HCT116 (cell line): ENCODE results near the gene DCAF4. TPM values are rescaled to one million over a fixed set of nuclear protein-coding genes. Genes with fewer than 3 reads are reported as not detected.

Experiments used
- ATAC-seq: fragments of 200-7000 bp; cut with Tn5 transposase; 2 replicates; pipeline ENCODE4 v1.9.1; 2020; ENCODE audit warnings: mild to moderate bottlenecking, moderate library complexity
- BruUV-seq: library from RNA; stranded (reverse); fragments of 400-500 nt; replicated peaks from 2 replicates; lab custom pipeline; 2021; lab: Mats Ljungman, UMichigan
- CTCF ChIA-PET: fragments of 300-600 bp; sonication (Branson Sonifier 250); formaldehyde crosslinking; loops from one replicate; lab custom pipeline; 2021; ENCODE audit warnings: antibody characterized with exemption; lab: Charles Lee
- POLR2A ChIA-PET: fragments of 300-600, 350-600 bp; sonication (Branson Sonifier 250); formaldehyde crosslinking; loops from one replicate; lab custom pipeline; 2021; ENCODE audit warnings: antibody characterized with exemption; lab: Charles Lee
- RAD21 ChIA-PET, 2 experiments: fragments of 300-600 bp; sonication (Branson Sonifier 250); formaldehyde crosslinking; loops; one replicate each; lab custom pipeline; 2023; ENCODE audit warnings: low total read pairs in 2 of 2; ENCODE audit not compliant: uncharacterized antibody in 2 of 2, unreplicated experiment in 2 of 2, low non-redundant PET in 1 of 2; lab: Charles Lee
- DNase-seq: peaks from one replicate; pipeline ENCODE4 v3.0.0-alpha.2; 2010; ENCODE audit warnings: low read depth, low spot score
- H2AFZ ChIP-seq: fragments of 200-600 bp; shearing (Covaris generic), sonication (generic); 2 replicates; pipeline ENCODE4 v1.6.1; 2017; ENCODE audit warnings: low read depth, mixed run types, mixed read lengths, antibody characterized with exemption, low read length; ENCODE audit not compliant: poor library complexity, severe bottlenecking
- H3K27ac ChIP-seq: 2 replicates; pipeline ENCODE4 v1.5.1; 2012; ENCODE audit warnings: low read depth, low read length
- H3K27me3 ChIP-seq: fragments of 200-600 bp; sonication (generic); 2 replicates; pipeline ENCODE4 v1.6.1; 2016; ENCODE audit warnings: mixed run types, low read length, mixed read lengths; ENCODE audit not compliant: insufficient read depth
- H3K36me3 ChIP-seq, 2 experiments: fragments of 200-500 bp in 1 of 2; fragments of 200-600 bp in 1 of 2; sonication (Bioruptor generic) in 1 of 2; sonication (generic) in 1 of 2; 2 replicates each; pipeline versions ENCODE4 v1.5.1 to v1.6.1; 2014 to 2016; ENCODE audit warnings: low read length in 2 of 2, inconsistent platforms in 1 of 2, mixed read lengths in 1 of 2, mixed run types in 1 of 2; ENCODE audit not compliant: insufficient read depth in 2 of 2, control insufficient read depth in 1 of 2
- H3K4me1 ChIP-seq, 2 experiments: fragments of 200-600 bp in 1 of 2; sonication (generic) in 1 of 2; 2 replicates each; pipeline versions ENCODE4 v1.5.1 to v1.6.1; 2012 to 2017; ENCODE audit warnings: low read length in 2 of 2, inconsistent platforms in 1 of 2, mild to moderate bottlenecking in 1 of 2, mixed read lengths in 1 of 2, mixed run types in 1 of 2, moderate library complexity in 1 of 2; ENCODE audit not compliant: insufficient read depth in 2 of 2, control insufficient read depth in 1 of 2
- H3K4me2 ChIP-seq: fragments of 200-600 bp; sonication (generic); 2 replicates; pipeline ENCODE4 v1.6.1; 2017; ENCODE audit warnings: mixed run types, low read length, mixed read lengths
- H3K4me3 ChIP-seq, 2 experiments: fragments of 200-600 bp in 1 of 2; sonication (generic) in 1 of 2; replicated peaks in 1 of 2; 2 replicates each; pipeline ENCODE4 v1.5.1; 2011 to 2016; ENCODE audit warnings: low read length in 2 of 2, control low read depth in 1 of 2, low read depth in 1 of 2, mild to moderate bottlenecking in 1 of 2, mixed read lengths in 1 of 2, mixed run types in 1 of 2
- H3K79me2 ChIP-seq: fragments of 200-600 bp; sonication (generic); 2 replicates; pipeline ENCODE4 v1.6.1; 2017; ENCODE audit warnings: mild to moderate bottlenecking, mixed run types, low read length, moderate library complexity, mixed read lengths; ENCODE audit not compliant: insufficient read depth
- H3K9ac ChIP-seq: fragments of 200-600 bp; sonication (generic); 2 replicates; pipeline ENCODE4 v1.6.1; 2016; ENCODE audit warnings: low read length, mixed read lengths
- H3K9me2 ChIP-seq: fragments of 200-600 bp; sonication (generic), shearing (Covaris generic); 2 replicates; pipeline ENCODE4 v1.6.1; 2017; ENCODE audit warnings: mixed run types, mild to moderate bottlenecking, moderate library complexity; ENCODE audit not compliant: insufficient read depth
- H3K9me3 ChIP-seq, 2 experiments: fragments of 200-500 bp in 1 of 2; fragments of 200-600 bp in 1 of 2; sonication (Bioruptor generic) in 1 of 2; sonication (generic) in 1 of 2; 2 replicates each; pipeline ENCODE4 v1.6.1; 2014 to 2017; ENCODE audit warnings: low read length in 2 of 2, mixed read lengths in 2 of 2, inconsistent platforms in 1 of 2, low read depth in 1 of 2, mild to moderate bottlenecking in 1 of 2, mixed run types in 1 of 2, moderate library complexity in 1 of 2; ENCODE audit not compliant: control insufficient read depth in 1 of 2, insufficient read depth in 1 of 2
- H4K20me1 ChIP-seq: fragments of 200-600 bp; sonication (generic), shearing (Covaris generic); 2 replicates; pipeline ENCODE4 v1.6.1; 2017; ENCODE audit warnings: mixed run types, mild to moderate bottlenecking, moderate library complexity; ENCODE audit not compliant: insufficient read depth
- ATF3 ChIP-seq: IDR thresholded peaks from 2 replicates; pipeline ENCODE4 v1.6.1; 2012
- CBX3 ChIP-seq: IDR thresholded peaks from 2 replicates; pipeline ENCODE4 v1.6.1; 2012; ENCODE audit warnings: low read depth
- CEBPB ChIP-seq: IDR thresholded peaks from 2 replicates; pipeline ENCODE4 v1.6.1; 2012; ENCODE audit warnings: low read depth
- EGR1 ChIP-seq: IDR thresholded peaks from 2 replicates; pipeline ENCODE4 v1.6.1; 2012; ENCODE audit warnings: low read depth
- ELF1 ChIP-seq: IDR thresholded peaks from 2 replicates; pipeline ENCODE4 v1.6.1; 2012; ENCODE audit warnings: low read depth, borderline replicate concordance
- EZH2 ChIP-seq: fragments of 200-600 bp; sonication (generic); IDR thresholded peaks from 2 replicates; pipeline ENCODE4 v1.6.1; 2017; ENCODE audit warnings: antibody characterized with exemption, mixed run types
- EZH2phosphoT487 ChIP-seq: fragments of 200-600 bp; IDR thresholded peaks from 2 replicates; pipeline ENCODE4 v1.6.1; 2018; ENCODE audit warnings: antibody characterized with exemption, borderline replicate concordance
- RAD21 ChIP-seq: IDR thresholded peaks from 2 replicates; pipeline ENCODE4 v1.6.1; 2012; ENCODE audit warnings: low read depth, mild to moderate bottlenecking
- REST ChIP-seq: IDR thresholded peaks from 2 replicates; pipeline ENCODE4 v1.6.1; 2012; ENCODE audit warnings: low read depth
- SP1 ChIP-seq: IDR thresholded peaks from 2 replicates; pipeline ENCODE4 v1.6.1; 2012; ENCODE audit warnings: low read depth
- SRF ChIP-seq: IDR thresholded peaks from 2 replicates; pipeline ENCODE4 v1.6.1; 2012; ENCODE audit warnings: low read depth
- TCF7L2 ChIP-seq: IDR thresholded peaks from 2 replicates; pipeline ENCODE4 v1.7.0; 2011; ENCODE audit warnings: borderline replicate concordance, inconsistent platforms; ENCODE audit not compliant: insufficient read depth, insufficient read length; ENCODE audit errors: extremely low read depth
- ZNF274 ChIP-seq: fragments of 200-500 bp; sonication (Bioruptor generic); IDR thresholded peaks from 2 replicates; pipeline ENCODE4 v1.6.1; 2014; ENCODE audit warnings: mild to moderate bottlenecking, low read depth, low read length, inconsistent platforms
- intact Hi-C: fragments of 100-400 bp; cut with micrococcal nuclease; formaldehyde crosslinking; loops from 2 replicates; pipeline ENCODE4 v1.10.0; 2022
- total RNA-seq: library from RNA; stranded (reverse); gene quantifications from one replicate; pipeline ENCODE4 v1.2.1, GENCODE V29; 2021; ENCODE audit not compliant: unreplicated experiment

Gene DCAF4
- total RNA-seq, 1 experiment from 2014 or later: 19.3 TPM

GRCh38 chr14:72980863-72981262 is 54.6 kb downstream of the DCAF4 start:
- H3K4me2 ChIP-seq: no peak overlapping the region
- no peaks in the 10 kb centered on the region for H3K79me2 ChIP-seq
- no peak for DNase-seq
- H2AFZ ChIP-seq: no peak overlapping the region
- no peaks in the 10 kb centered on the region for H3K9me3 ChIP-seq
- BruUV-seq: no TSS peak
- TF ChIP-seq TCF7L2 (no peak), ATF3 (no peak)
- RAD21 ChIA-PET: no interaction called here
- H3K9me2 ChIP-seq: no peaks in the 10 kb centered on the region
- H3K27ac ChIP-seq: no peak overlapping the region
- H4K20me1 ChIP-seq: no peaks in the 10 kb centered on the region
- no peaks in the 10 kb centered on the region for H3K27me3 ChIP-seq
- intact Hi-C loops: no loop called here
- H3K4me1 ChIP-seq: no peaks in the 10 kb centered on the region
- POLR2A ChIA-PET: no interaction called here
- H3K9ac ChIP-seq: no peak overlapping the region
- CTCF ChIA-PET: no interaction called here
- H3K36me3 ChIP-seq: no peaks in the 10 kb centered on the region; a peak in 1 of 4 replicates
- no peak overlapping the region for H3K4me3 ChIP-seq
- no peak for ATAC-seq

DNA sequence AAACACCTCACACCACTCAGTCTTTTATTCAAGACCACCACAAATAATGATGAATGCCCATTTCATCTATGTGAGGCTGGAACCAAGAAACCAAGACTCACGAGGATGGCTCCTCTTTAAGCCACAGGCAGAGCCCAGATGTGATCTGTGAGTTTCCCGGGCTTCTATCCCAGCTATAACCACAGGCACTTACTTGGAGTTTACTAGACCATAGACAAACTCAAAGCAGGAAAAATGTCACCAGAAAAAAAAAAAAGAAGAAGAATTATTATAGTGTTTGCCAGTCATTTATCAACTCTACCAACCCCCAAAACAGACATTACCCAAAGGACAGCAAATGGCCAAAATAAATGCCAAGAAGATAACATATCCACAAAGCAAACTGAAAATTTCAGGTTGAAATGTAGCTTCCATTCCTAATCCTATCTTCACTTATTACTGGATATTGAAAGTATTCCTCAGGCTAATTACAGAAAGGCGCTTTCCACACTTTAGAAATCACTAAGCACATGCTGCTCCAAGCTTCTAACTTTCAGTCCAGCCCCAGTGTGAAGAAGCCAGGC is 56.0 kb downstream of the DCAF4 start:
- Histone ChIP-seq H3K4me3 (no peak overlapping the region), H3K9me3 (no peaks in the 10 kb centered on the region), H3K36me3 (no peaks in the 10 kb centered on the region; a peak in 1 of 4 replicates)
- TF ChIP-seq EGR1 (no peak), EZH2phosphoT487 (no peak), CBX3 (no peak), SRF (no peak), ZNF274 (no peak), REST (no peak), ELF1 (no peak), ATF3 (no peak), RAD21 (no peak), EZH2 (no peak), TCF7L2 (no peak), CEBPB (no peak), SP1 (no peak)
- TF ChIP-seq, all 23 proteins: peak for 0
- Histone ChIP-seq H3K27me3 (no peaks in the 10 kb centered on the region), H4K20me1 (no peaks in the 10 kb centered on the region), H3K27ac (no peak overlapping the region), H3K9ac (no peak overlapping the region), H2AFZ (no peak overlapping the region), H3K9me2 (no peaks in the 10 kb centered on the region), H3K79me2 (no peaks in the 10 kb centered on the region), H3K4me2 (no peak overlapping the region), H3K4me1 (no peaks in the 10 kb centered on the region)
- intact Hi-C loops: no loop called here
- RAD21 ChIA-PET: interaction anchor here in 1 of 2 experiments (0.6 kb wide), 1 partner anchor 1229 kb away, joined by 3 read pairs; no protein-coding TSS in a partner anchor
- CTCF ChIA-PET: no interaction called here
- no TSS peak for BruUV-seq
- DNase-seq (no peak), ATAC-seq (no peak)
- POLR2A ChIA-PET: no interaction called here
